Mucosa of gallbladder (tissue), 1 donor: Measurements from ENCODE around the gene FKBP15. TPM values are rescaled to one million over a fixed set of nuclear protein-coding genes. Genes with fewer than 3 reads are reported as not detected.
"Not testable (repeated sequence)": the region's sequence is repeated elsewhere in the genome, so short reads cannot be mapped to it uniquely, and the experiment has no call there.

Experiments used
- DNase-seq: peaks from one replicate; pipeline ENCODE4 v3.0.0-alpha.2; 2020; ENCODE audit warnings: low spot score
- total RNA-seq: library from RNA; stranded (reverse); gene quantifications from one replicate; pipeline ENCODE4 v1.2.1, GENCODE V29; 2021
- donor health status: DM: no; HTN: no; CAD: no.

The FKBP15 gene
- total RNA-seq, 1 donor from 2014 or later: 28.9 TPM

- DNase-seq: no peak
Observed at GRCh38 chr9:113179839-113180238, 41.2 kb downstream of the FKBP15 start.

GRCh38 chr9:113178087-113178486 is 43.0 kb downstream of the FKBP15 start:
- no peak for DNase-seq

- no peak for DNase-seq
Observed at GRCh38 chr9:113177251-113177650, 43.8 kb downstream of the FKBP15 start.

GRCh38 chr9:113176803-113177202 is 44.3 kb downstream of the FKBP15 start:
- DNase-seq: no peak

GRCh38 chr9:113173341-113173740 is 47.7 kb downstream of the FKBP15 start:
- no peak for DNase-seq

GRCh38 chr9:113168809-113169208 is 52.3 kb downstream of the FKBP15 start:
- no peak for DNase-seq

- no peak for DNase-seq
Observed at GRCh38 chr9:113166039-113166438, 55.0 kb downstream of the FKBP15 start.

GRCh38 chr9:113164536-113165300 is 56.4 kb downstream of the FKBP15 start:
- DNase-seq: no peak

GRCh38 chr9:113163001-113163400 is 58.1 kb downstream of the FKBP15 start:
- no peak for DNase-seq

- DNase-seq: no peak
Observed at GRCh38 chr9:113160571-113160970, 60.5 kb downstream of the FKBP15 start.

- DNase-seq: no peak
Observed at GRCh38 chr9:113158446-113158845, 62.6 kb downstream of the FKBP15 start.

GRCh38 chr9:113156880-113157279 is 64.2 kb downstream of the FKBP15 start:
- DNase-seq: no peak

GRCh38 chr9:113155911-113156588 is 65.0 kb downstream of the FKBP15 start:
- no peak for DNase-seq

GRCh38 chr9:113154946-113155345 is 66.1 kb downstream of the FKBP15 start:
- DNase-seq: no peak

- DNase-seq: no peak
Observed at GRCh38 chr9:113154471-113154870, 66.6 kb downstream of the FKBP15 start.

GRCh38 chr9:113153599-113153998 is 67.5 kb downstream of the FKBP15 start:
- DNase-seq: no peak

- DNase-seq: no peak
Observed at GRCh38 chr9:113152699-113153098, 68.4 kb downstream of the FKBP15 start.

GRCh38 chr9:113151696-113152630 is 69.1 kb downstream of the FKBP15 start:
- no peak for DNase-seq

GRCh38 chr9:113150670-113151611 is 70.1 kb downstream of the FKBP15 start, which contains the start of gene SLC31A2:
Gene SLC31A2, plus strand, starts transcription at chr9:113151007. Its CDS starts 68 bp downstream, at chr9:113151075.
- peak; percentile 86 for DNase-seq

- not testable (repeated sequence) for DNase-seq
Observed at GRCh38 chr9:113149561-113149960, 71.5 kb downstream of the FKBP15 start.
